PC-3 (cell line): Measurements from ENCODE around the gene FXR2. TPM values are rescaled to one million over a fixed set of nuclear protein-coding genes. Genes with fewer than 3 reads are reported as not detected.

Experiments used
- ATAC-seq: fragments of 200-7000 bp; cut with Tn5 transposase; 2 replicates; pipeline ENCODE4 v1.9.1; 2020; ENCODE audit warnings: mild to moderate bottlenecking, moderate library complexity
- BruUV-seq: library from RNA; stranded (reverse); fragments of 400-500 nt; replicated peaks from 2 replicates; lab custom pipeline; 2021; lab: Mats Ljungman, UMichigan
- CTCF ChIA-PET: fragments of 300-600 bp; sonication (Branson Sonifier 250); formaldehyde crosslinking; loops from one replicate; lab custom pipeline; 2022; ENCODE audit warnings: antibody characterized with exemption; lab: Charles Lee
- POLR2A ChIA-PET: fragments of 300-600 bp; sonication (Branson Sonifier 250); formaldehyde crosslinking; loops from one replicate; lab custom pipeline; 2022; ENCODE audit warnings: antibody characterized with exemption; ENCODE audit not compliant: unreplicated experiment; lab: Charles Lee
- DNase-seq: peaks from one replicate; pipeline ENCODE4 v3.0.0-alpha.2; 2015
- H2AFZ ChIP-seq: fragments of 300-600 bp; sonication (generic); 2 replicates; pipeline ENCODE4 v1.6.0; 2016; ENCODE audit warnings: antibody characterized with exemption, low read length
- H3F3A ChIP-seq: fragments of 300-600 bp; sonication (generic); one replicate; pipeline ENCODE4 v1.6.0; 2017; ENCODE audit warnings: antibody characterized with exemption, low read length, control low read depth, mild to moderate bottlenecking; ENCODE audit not compliant: unreplicated experiment
- H3K27ac ChIP-seq: fragments of 300-600 bp; sonication (generic); 2 replicates; pipeline ENCODE4 v1.5.1; 2016; ENCODE audit warnings: mild to moderate bottlenecking, low read length
- H3K27me3 ChIP-seq: fragments of 300-600 bp; sonication (generic); 2 replicates; pipeline ENCODE4 v1.6.1; 2016; ENCODE audit warnings: low read length, mixed read lengths
- H3K36me3 ChIP-seq: fragments of 300-600 bp; sonication (generic); 2 replicates; pipeline ENCODE4 v1.6.1; 2016; ENCODE audit warnings: low read depth, mixed run types, low read length, mixed read lengths
- H3K4me1 ChIP-seq: fragments of 300-600 bp; sonication (generic); 2 replicates; pipeline ENCODE4 v1.5.1; 2016; ENCODE audit warnings: low read length; ENCODE audit not compliant: insufficient read depth
- H3K4me2 ChIP-seq: fragments of 300-600 bp; sonication (generic); 2 replicates; pipeline ENCODE4 v1.6.0; 2016; ENCODE audit warnings: low read length
- H3K4me3 ChIP-seq: fragments of 300-600 bp; sonication (generic); 2 replicates; pipeline ENCODE4 v1.5.1; 2016; ENCODE audit warnings: mild to moderate bottlenecking, low read length, mixed read lengths
- H3K79me2 ChIP-seq: fragments of 300-600 bp; sonication (generic); 2 replicates; pipeline ENCODE4 v1.6.1; 2017; ENCODE audit warnings: low read length, mixed read lengths
- H3K9ac ChIP-seq: fragments of 300-600 bp; sonication (generic); 2 replicates; pipeline ENCODE4 v1.6.0; 2016; ENCODE audit warnings: mild to moderate bottlenecking, low read length
- H3K9me2 ChIP-seq: fragments of 300-600 bp; sonication (generic); replicated peaks from 2 replicates; pipeline ENCODE4 v1.6.1; 2016; ENCODE audit warnings: mixed run types, low read length, mixed read lengths
- H3K9me3 ChIP-seq: fragments of 300-600 bp; sonication (generic); 2 replicates; pipeline ENCODE4 v1.6.1; 2016; ENCODE audit warnings: low read length, mixed read lengths
- H4K20me1 ChIP-seq: fragments of 300-600 bp; sonication (generic); 2 replicates; pipeline ENCODE4 v1.6.1; 2016; ENCODE audit warnings: low read length, mixed read lengths
- EZH2 ChIP-seq: fragments of 300-600 bp; sonication (generic); IDR thresholded peaks from one replicate; pipeline ENCODE4 v1.6.1; 2017; ENCODE audit warnings: antibody characterized with exemption, mild to moderate bottlenecking, low read length; ENCODE audit not compliant: unreplicated experiment
- EZH2phosphoT487 ChIP-seq: fragments of 300-600 bp; sonication (generic); IDR thresholded peaks from 2 replicates; pipeline ENCODE4 v1.6.1; 2018; ENCODE audit warnings: mild to moderate bottlenecking, antibody characterized with exemption, low read length, borderline replicate concordance
- intact Hi-C: fragments of 100-400 bp; cut with micrococcal nuclease; formaldehyde crosslinking; loops from 2 replicates; pipeline ENCODE4 v1.9.0; 2023
- total RNA-seq: library from RNA; depleted of rRNA; stranded (reverse); fragments of >200 nt; gene quantifications from 2 replicates; pipeline ENCODE4 v1.2.3, GENCODE V29; 2014
- TF ChIP-seq, protein P1 (sequence below): fragments of 300-600 bp; sonication (generic); conservative IDR thresholded peaks from 2 replicates; pipeline ENCODE4 v1.5.1; 2017; ENCODE audit warnings: antibody characterized with exemption, low read depth, mild to moderate bottlenecking, low read length

FXR2 gene
- total RNA-seq, 1 experiment from 2014 or later = 51.4 TPM

GRCh38 chr17:7613769-7614424, 800 bp downstream of the FXR2 start:
- TF ChIP-seq, protein P1, sequence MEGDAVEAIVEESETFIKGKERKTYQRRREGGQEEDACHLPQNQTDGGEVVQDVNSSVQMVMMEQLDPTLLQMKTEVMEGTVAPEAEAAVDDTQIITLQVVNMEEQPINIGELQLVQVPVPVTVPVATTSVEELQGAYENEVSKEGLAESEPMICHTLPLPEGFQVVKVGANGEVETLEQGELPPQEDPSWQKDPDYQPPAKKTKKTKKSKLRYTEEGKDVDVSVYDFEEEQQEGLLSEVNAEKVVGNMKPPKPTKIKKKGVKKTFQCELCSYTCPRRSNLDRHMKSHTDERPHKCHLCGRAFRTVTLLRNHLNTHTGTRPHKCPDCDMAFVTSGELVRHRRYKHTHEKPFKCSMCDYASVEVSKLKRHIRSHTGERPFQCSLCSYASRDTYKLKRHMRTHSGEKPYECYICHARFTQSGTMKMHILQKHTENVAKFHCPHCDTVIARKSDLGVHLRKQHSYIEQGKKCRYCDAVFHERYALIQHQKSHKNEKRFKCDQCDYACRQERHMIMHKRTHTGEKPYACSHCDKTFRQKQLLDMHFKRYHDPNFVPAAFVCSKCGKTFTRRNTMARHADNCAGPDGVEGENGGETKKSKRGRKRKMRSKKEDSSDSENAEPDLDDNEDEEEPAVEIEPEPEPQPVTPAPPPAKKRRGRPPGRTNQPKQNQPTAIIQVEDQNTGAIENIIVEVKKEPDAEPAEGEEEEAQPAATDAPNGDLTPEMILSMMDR = peak; percentile 26; the same call in 1 of the 2 replicates
- TF ChIP-seq EZH2phosphoT487 = no peak
- Histone ChIP-seq H3K9ac (peak overlapping the region; percentile 85), H3K79me2 (peaks cover 53% of the 10 kb centered on the region), H3F3A (no peaks in the 10 kb centered on the region), H3K9me3 (no peaks in the 10 kb centered on the region), H3K27me3 (no peaks in the 10 kb centered on the region), H3K4me2 (peak overlapping the region; percentile 91), H3K4me1 (peaks cover 19% of the 10 kb centered on the region), H2AFZ (peak overlapping the region; percentile 71), H4K20me1 (peaks cover 8% of the 10 kb centered on the region; the same call in 1 of the 2 replicates), H3K27ac (peak overlapping the region; percentile 36), H3K36me3 (no peaks in the 10 kb centered on the region), H3K4me3 (peak overlapping the region; percentile 95), H3K9me2 (no peaks in the 10 kb centered on the region)
- intact Hi-C loops = no loop called here
- TSS peak; percentile 47 for BruUV-seq
- POLR2A ChIA-PET = no interaction called here
- peak; percentile 36 for DNase-seq
- CTCF ChIA-PET = no interaction called here
- ATAC-seq = no peak

GRCh38 chr17:7612294-7612640, 2.4 kb downstream of the FXR2 start:
- H3K27me3 ChIP-seq = no peaks in the 10 kb centered on the region
- H3K4me1 ChIP-seq = peaks cover 19% of the 10 kb centered on the region
- H3K4me2 ChIP-seq = peak overlapping the region; percentile 91
- no peak overlapping the region for H3K27ac ChIP-seq
- H3K9me2 ChIP-seq = no peaks in the 10 kb centered on the region
- H4K20me1 ChIP-seq = peaks cover 8% of the 10 kb centered on the region; the same call in 1 of the 2 replicates
- POLR2A ChIA-PET = no interaction called here
- no peaks in the 10 kb centered on the region for H3F3A ChIP-seq
- no peaks in the 10 kb centered on the region for H3K9me3 ChIP-seq
- intact Hi-C loops = no loop called here
- H3K79me2 ChIP-seq = peaks cover 58% of the 10 kb centered on the region
- no TSS peak for BruUV-seq
- peak overlapping the region; percentile 95 for H3K4me3 ChIP-seq
- H3K9ac ChIP-seq = no peak overlapping the region
- CTCF ChIA-PET = no interaction called here
- DNase-seq = no peak
- H3K36me3 ChIP-seq = no peaks in the 10 kb centered on the region
- H2AFZ ChIP-seq = no peak overlapping the region
- TF ChIP-seq, protein P1 = no peak
- TF ChIP-seq EZH2 (no peak), EZH2phosphoT487 (no peak)
- no peak for ATAC-seq

DNA sequence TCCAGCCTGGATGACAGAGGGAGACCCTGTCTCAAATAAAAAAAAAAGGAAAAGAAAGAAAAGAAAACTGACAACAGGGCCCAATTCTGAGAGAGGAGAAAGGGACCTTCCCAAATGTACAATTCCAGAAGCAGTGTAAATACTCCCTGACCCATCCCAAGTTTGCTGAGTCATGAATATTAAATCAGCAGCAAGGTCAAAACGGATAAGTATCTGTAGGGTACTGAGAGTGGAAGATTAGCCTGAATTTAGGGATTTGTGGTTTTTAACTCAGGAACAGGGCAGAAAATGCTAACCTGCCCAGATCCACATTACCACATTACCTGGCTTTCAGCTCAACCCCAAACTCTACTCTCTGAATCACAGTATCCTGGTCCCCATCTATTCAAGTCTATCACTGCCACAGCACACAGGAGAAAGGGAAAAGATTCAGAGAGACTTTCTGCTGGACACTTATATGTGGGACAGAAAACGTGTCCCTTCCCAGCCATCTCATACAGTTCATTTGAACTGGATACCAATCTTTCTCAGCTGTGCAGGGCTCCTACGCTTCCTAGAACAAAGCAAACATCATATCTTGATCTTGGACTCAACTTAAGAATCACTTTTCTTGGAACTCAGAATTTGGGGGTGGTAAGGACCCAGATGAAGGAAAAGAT, 2.9 kb downstream of the FXR2 start:
- Histone ChIP-seq H4K20me1 (peaks cover 8% of the 10 kb centered on the region; the same call in 1 of the 2 replicates), H3K79me2 (peaks cover 59% of the 10 kb centered on the region), H3K9me2 (no peaks in the 10 kb centered on the region), H3K36me3 (no peaks in the 10 kb centered on the region), H3K4me1 (peaks cover 19% of the 10 kb centered on the region), H2AFZ (no peak overlapping the region), H3F3A (no peaks in the 10 kb centered on the region), H3K27me3 (no peaks in the 10 kb centered on the region), H3K9me3 (no peaks in the 10 kb centered on the region), H3K27ac (no peak overlapping the region), H3K9ac (no peak overlapping the region), H3K4me3 (peak overlapping the region; percentile 95; the same call in 1 of the 2 replicates), H3K4me2 (peak overlapping the region; percentile 91)
- TF ChIP-seq EZH2 (no peak), EZH2phosphoT487 (no peak)
- DNase-seq (no peak), ATAC-seq (no peak)
- CTCF ChIA-PET = no interaction called here
- POLR2A ChIA-PET = no interaction called here
- no TSS peak for BruUV-seq
- intact Hi-C loops = no loop called here
